Coronary artery (tissue), 2 donors: Measurements from ENCODE around the gene JMJD6.

Experiments
- DNase-seq: peaks from one replicate; pipeline ENCODE4 v3.0.0-alpha.2; 2017; ENCODE audit warnings: low spot score
- H3K27ac ChIP-seq, 2 donors: fragments of 200-600 bp; sonication (generic); one replicate each; pipeline ENCODE4 v1.5.1; 2016 to 2019
- H3K4me3 ChIP-seq: fragments of 200-600 bp; sonication (generic); 2 replicates; pipeline ENCODE4 v1.5.1; 2016; ENCODE audit warnings: mild to moderate bottlenecking, moderate library complexity
- TF ChIP-seq, protein P1 (sequence below): fragments of 200-600 bp; sonication (generic); IDR thresholded peaks from one replicate; pipeline ENCODE4 v1.5.1; 2019; ENCODE audit warnings: antibody characterized with exemption

Gene JMJD6

DNA sequence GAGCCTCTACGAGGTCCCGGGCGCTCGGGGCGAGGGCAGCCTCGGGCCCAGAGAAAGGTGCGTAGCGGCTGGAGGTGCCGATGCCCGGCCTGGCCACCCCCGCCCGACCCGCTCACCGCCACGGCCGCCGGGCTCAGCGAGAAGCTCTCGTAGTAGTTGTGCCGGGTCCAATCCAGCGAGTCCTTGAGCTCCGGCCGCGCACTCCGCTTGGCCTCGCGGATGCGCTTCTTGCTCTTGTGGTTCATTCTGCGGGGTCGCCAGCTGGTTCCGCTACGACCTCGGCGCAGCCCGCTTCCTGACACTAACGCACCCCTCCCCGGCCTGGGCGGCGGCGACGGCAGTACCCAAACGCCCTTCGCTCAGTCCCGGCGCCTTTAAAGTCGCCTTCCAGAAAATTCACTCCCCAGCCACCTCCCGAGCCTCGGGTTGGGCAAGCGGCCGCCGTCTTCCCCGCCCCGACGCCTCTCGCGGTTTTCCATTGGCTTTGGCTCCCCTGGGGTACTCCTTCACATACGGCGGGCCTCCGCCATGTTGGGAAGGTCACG, at the start of gene JMJD6:
JMJD6 (minus strand) TSS at position 376 of the 545 bp plus-strand sequence; CDS start at position 245, 131 bp downstream.
- TF ChIP-seq, protein P1, sequence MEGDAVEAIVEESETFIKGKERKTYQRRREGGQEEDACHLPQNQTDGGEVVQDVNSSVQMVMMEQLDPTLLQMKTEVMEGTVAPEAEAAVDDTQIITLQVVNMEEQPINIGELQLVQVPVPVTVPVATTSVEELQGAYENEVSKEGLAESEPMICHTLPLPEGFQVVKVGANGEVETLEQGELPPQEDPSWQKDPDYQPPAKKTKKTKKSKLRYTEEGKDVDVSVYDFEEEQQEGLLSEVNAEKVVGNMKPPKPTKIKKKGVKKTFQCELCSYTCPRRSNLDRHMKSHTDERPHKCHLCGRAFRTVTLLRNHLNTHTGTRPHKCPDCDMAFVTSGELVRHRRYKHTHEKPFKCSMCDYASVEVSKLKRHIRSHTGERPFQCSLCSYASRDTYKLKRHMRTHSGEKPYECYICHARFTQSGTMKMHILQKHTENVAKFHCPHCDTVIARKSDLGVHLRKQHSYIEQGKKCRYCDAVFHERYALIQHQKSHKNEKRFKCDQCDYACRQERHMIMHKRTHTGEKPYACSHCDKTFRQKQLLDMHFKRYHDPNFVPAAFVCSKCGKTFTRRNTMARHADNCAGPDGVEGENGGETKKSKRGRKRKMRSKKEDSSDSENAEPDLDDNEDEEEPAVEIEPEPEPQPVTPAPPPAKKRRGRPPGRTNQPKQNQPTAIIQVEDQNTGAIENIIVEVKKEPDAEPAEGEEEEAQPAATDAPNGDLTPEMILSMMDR = no peak
- DNase-seq = peak; percentile 99
- peak within 1 kb of the TSS; percentile 95 for H3K4me3 ChIP-seq
- peak within 1 kb of the TSS; percentile 99 to 100 for H3K27ac ChIP-seq

DNA sequence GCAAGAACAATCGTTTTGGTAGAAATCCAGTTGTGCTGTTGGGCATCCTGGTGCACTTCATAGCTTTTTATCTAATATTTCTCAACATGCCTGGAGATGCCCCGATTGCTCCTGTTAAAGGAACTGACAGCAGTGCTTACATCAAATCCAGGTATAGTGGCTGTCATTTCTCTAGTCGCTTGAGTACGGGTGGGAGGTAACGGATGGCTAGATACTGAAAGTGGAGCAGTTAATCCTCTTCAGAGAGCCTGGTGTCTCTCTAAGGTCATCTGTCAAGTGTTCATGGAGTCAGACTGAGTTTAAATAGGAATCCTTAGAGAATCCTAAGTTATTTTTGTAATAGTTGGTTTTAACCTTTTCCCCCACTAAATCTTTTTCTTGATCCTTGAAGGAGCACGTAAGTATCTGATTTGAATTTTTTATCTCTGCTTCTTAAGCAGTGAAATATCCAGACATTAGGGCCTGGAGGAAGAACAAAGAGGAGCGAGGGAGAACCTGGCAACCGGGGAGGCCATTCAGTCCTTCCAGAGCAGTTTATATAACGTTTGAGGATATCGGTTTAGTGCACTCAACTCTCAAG, 48.7 kb upstream of the JMJD6 start:
- no peak overlapping the region for H3K4me3 ChIP-seq
- TF ChIP-seq, protein P1 = no peak
- H3K27ac ChIP-seq = no peak overlapping the region
- DNase-seq = no peak

DNA sequence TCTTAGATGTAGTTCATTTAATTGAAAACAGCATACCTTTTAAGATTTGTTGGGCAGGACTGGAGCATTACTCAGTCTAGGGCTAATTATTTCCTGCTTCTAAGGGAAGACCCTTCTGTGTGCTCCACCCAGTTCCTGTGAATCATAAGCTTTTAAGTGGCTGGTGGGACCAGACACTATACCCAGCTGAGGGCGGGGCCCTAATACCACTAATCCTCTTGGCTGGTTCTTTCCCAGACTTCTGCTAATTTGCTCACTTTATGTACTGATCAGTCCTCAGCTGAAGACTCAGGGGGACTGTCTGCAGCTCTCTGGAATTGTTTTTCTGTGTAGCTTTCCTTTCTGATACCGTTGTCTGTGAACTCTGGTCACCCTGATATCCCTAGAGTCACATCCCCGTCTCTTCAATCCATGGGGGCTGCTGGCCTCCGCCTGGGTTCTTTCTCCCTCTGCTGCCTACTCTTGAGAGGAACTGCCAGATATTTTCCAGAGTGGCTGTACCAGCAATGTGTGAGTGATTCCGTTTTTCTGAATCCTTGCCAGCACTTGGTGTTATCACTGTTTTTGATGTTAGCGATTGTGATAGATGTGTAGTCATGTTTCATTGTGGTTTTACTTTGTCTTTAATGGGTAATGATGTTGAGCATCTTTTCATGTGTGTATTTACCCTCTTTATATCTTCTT, 46.6 kb upstream of the JMJD6 start:
- peak overlapping the region in 1 of 2 donors; percentile 28 for H3K27ac ChIP-seq
- TF ChIP-seq, protein P1 = no peak
- no peak overlapping the region for H3K4me3 ChIP-seq
- DNase-seq = no peak

DNA sequence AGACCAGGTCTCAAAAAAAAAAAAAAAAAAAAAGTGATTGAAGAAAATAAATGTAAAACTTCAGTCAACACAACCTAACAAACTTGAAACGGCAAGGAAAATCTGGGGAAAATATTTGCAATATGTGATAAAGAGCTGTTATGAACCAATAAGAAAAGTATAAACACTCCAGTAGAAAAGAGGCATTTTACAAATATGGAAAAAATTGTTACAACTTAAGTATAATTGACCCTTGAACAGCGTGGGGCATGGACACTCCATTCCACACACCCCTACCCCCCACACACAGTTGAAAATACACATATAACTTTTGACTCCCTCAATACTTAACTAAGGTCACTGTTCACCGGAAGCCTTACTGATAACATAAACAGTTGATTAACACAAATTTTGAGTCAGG, 32.2 kb upstream of the JMJD6 start:
- Histone ChIP-seq H3K27ac (no peak overlapping the region), H3K4me3 (no peak overlapping the region)
- DNase-seq = no peak
- TF ChIP-seq, protein P1 = no peak

DNA sequence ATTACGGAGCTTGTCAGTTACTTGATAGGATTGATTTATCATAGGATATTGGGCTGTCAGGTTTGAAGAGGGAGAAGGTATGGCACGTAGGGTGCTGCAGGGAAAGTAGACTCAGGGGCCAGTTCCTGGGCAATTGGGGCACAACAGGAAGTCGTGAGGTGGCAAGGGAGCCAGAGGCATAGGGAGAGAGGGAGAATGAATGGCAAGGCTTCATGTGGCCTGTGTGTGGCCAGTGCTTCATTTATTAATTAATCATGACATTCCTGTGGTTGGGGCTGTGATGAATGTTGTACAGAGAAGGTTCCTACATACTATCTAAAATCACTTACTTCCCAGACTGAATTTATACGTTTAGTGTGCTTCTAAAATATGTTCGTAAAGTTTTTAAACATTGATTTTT, 30.9 kb upstream of the JMJD6 start:
- no peak overlapping the region for H3K27ac ChIP-seq
- H3K4me3 ChIP-seq = no peak overlapping the region
- TF ChIP-seq, protein P1 = no peak
- DNase-seq = no peak

DNA sequence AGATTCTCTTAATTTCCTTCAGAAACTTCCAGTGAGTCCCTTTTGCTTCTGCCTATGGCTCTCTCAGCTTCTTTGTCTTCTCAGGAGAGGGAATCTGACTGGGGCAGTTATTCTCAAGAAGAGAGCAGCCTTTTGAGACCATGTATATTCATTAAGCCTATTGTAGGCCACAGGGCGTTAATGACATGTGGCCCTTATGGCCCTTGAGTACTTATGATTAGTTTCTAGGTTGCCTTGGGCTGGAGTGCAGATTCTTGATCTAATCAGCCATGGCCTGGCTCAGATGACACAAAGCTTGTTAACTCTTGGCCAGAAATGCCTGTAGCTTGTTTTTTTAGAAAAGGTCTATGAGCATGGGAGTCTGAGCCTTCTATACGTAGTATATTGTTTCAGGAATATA, 28.9 kb upstream of the JMJD6 start:
- Histone ChIP-seq H3K27ac (no peak overlapping the region), H3K4me3 (no peak overlapping the region)
- TF ChIP-seq, protein P1 = no peak
- DNase-seq = no peak
